ENCODE data around the gene PGAM2.

PGAM2 gene

DNA sequence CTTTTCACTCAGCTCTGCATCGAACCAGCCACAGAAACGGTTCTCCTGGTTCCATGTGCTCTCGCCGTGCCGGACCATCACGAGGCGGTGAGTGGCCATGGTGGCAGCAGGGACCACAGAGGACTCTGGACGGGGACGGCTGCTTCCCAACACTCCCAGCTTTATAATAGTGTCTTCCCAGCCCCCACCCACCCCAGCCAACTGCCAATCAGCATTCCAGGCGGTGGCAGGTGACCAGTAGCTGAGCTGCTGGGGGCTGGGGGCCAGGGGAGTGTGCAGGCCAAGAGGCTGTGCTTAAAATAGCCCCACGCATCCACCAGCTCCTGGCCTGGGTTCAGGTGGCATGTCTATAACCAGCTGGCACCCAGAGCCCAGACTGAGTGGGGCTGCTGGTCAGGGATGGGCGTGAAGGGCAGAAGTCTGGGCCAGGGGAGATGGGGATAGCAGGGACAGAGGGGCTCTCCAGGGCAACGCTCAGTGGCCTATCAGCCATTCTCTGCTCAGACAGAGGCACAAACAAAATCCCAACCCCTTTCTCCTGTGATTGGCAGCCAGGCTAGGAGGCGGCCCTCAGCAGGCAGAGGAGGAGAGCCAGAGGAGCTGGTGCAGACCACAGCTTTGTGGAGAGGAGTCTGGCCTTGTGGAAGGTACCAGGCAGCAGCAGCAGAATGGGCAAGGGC, at the start of gene PGAM2:
PGAM2 (minus strand) TSS at position 137 of the 680 bp plus-strand sequence; CDS start at position 99, 38 bp downstream.
- DNase-seq (ENCODE audit: low spot score), result no peak

DNA sequence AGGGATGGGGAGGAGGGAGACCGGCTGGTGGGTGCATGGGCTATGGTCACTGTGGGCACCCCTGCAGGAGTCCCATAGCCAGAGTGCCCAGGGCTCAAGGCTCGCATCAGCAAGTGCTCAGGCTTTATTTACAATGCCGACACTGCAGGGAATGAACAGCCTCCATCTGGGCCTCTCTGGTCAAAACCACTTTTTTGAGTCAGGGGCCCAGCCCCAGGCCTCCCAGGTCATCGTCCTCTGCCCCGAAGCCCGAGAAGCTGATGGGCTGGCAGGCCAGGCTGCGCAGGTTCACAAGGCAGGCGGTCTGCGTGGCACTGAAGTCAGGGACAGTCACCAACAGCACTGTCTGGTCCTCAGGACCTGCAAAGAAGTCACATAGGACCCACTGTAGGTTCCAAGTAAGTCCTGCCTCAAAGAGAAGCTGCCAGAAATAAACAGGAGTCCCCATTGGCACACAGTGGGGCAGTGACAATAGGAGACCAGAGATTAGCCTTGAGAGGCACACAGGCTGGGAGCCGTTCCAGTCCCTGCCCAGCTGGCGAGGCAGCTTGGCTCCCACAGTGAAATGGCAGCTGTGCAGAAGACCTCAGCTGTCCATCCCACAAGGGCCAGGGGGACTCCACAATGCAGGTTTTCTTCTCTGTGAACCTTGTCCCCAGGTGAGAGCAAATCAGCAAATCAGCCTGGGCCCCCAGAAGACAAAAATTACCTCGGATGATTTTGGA, 49.4 kb upstream of the PGAM2 start:
- DNase-seq (ENCODE audit: low spot score), result no peak

DNA sequence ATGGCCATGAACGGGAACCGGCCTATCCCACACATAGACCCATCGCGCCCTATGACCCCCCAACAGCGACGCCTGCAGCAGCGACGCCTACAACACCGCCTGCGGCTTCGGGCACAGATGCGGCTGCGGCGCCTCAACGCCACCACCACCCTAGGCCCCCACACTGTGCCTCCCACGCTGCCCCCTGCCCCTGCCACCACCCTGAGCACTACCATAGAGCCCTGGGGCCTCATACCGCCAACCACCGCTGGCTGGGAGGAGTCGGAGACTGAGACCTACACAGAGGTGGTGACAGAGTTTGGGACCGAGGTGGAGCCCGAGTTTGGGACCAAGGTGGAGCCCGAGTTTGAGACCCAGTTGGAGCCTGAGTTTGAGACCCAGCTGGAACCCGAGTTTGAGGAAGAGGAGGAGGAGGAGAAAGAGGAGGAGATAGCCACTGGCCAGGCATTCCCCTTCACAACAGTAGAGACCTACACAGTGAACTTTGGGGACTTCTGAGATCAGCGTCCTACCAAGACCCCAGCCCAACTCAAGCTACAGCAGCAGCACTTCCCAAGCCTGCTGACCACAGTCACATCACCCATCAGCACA, 48.5 kb upstream of the PGAM2 start:
- DNase-seq (ENCODE audit: low spot score), result no peak

DNA sequence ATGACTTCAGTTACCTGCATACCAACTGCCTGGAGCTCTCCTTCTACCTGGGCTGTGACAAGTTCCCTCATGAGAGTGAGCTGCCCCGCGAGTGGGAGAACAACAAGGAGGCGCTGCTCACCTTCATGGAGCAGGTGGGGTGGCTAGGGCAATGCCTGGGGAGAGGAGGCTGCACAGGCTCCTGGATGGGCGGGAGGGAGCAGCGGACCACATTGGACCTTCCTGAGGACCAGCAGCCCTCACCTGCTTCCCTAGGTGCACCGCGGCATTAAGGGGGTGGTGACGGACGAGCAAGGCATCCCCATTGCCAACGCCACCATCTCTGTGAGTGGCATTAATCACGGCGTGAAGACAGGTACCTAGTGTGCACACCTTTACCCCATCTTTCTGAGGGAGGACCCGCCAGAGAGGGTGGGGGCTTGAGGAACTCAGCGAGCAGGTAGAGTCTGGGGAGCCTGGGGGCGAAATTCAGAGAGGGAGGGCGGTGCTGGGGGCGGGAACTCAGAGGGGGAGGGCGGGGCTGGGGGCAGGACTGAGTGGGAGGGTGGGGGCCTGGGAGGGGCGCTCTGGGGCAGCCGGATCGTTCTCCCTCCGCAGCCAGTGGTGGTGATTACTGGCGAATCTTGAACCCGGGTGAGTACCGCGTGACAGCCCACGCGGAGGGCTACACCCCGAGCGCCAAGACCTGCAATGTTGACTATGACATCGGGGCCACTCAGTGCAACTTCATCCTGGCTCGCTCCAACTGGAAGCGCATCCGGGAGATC, 47.8 kb upstream of the PGAM2 start:
- no peak for DNase-seq (ENCODE audit: low spot score)

DNA sequence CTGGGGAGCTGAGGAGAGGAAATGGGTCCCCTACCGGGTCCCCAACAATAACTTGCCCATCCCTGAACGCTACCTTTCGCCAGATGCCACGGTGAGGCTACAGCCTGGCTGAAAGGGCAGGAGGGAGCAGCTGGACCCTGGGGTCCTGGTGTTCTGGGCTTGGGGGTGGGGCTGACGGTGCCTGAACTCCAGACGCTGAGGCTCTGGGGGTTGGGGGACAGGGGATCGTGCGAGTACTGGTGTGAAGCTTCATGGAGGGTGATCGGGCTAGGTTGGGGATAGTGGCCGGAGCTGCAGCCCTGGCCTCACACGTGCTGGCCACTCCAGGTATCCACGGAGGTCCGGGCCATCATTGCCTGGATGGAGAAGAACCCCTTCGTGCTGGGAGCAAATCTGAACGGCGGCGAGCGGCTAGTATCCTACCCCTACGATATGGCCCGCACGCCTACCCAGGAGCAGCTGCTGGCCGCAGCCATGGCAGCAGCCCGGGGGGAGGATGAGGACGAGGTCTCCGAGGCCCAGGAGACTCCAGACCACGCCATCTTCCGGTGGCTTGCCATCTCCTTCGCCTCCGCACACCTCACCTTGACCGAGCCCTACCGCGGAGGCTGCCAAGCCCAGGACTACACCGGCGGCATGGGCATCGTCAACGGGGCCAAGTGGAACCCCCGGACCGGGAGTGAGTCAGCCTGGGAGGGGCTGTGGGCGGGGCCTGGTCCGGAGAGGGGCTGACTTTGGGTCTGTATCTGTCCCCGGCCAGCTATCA, 47.0 kb upstream of the PGAM2 start:
- DNase-seq (ENCODE audit: low spot score), result no peak

DNA sequence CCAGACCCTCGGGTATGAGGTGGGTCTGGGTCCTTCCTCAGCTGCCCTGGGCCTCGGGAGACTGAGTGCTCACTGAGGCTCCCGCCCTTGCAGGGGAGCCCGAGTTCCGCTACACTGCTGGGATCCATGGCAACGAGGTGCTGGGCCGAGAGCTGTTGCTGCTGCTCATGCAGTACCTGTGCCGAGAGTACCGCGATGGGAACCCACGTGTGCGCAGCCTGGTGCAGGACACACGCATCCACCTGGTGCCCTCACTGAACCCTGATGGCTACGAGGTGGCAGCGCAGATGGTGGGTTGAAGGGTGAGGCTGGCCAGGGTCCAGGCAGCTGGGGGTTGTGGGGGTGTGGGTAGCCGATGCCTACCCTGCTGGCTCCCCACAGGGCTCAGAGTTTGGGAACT, 46.4 kb upstream of the PGAM2 start:
- DNase-seq (ENCODE audit: low spot score), result no peak

DNA sequence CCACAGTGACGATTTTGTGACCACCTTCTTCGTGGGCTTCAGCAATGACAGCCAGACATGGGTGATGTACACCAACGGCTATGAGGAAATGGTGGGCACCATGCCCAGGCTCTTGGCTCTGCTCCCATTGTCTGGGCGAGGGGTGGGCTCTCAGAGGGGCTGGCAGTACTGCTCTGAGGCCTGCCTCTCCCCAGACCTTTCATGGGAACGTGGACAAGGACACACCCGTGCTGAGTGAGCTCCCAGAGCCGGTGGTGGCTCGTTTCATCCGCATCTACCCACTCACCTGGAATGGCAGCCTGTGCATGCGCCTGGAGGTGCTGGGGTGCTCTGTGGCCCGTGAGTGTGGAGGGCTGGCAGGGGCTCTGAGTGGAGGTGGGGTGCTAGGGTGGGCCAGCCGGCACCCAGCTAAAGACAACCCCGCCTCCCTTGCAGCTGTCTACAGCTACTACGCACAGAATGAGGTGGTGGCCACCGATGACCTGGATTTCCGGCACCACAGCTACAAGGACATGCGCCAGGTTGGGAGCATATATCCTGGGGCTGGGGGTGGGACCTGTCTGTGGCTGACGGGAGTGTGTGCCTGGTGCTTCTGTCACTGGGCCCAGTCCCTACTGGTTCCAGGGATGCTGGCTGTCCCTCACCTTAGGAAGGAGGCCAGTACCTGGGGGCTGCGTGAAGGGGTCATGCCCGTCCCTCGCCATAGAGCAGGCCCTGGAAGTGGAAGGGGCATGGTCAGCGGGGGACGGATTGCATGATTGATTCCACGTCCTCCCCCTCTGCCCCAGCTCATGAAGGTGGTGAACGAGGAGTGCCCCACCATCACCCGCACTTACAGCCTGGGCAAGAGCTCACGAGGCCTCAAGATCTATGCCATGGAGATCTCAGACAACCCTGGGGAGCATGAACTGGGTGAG, 45.6 kb upstream of the PGAM2 start:
- DNase-seq (ENCODE audit: low spot score), result no peak

DNA sequence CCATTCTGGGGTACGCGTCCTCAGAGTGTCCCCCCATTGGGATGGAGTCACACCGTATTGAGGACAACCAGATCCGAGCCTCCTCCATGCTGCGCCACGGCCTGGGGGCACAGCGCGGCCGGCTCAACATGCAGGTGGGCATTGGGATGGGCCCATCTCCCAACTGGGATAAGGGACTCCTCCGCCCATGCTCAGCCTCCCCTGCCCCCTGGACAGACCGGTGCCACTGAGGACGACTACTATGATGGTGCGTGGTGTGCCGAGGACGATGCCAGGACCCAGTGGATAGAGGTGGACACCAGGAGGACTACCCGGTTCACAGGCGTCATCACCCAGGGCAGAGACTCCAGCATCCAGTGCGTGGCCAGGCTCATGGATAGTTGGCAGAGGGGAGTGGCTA, 44.6 kb upstream of the PGAM2 start:
- DNase-seq (ENCODE audit: low spot score), result no peak

DNA sequence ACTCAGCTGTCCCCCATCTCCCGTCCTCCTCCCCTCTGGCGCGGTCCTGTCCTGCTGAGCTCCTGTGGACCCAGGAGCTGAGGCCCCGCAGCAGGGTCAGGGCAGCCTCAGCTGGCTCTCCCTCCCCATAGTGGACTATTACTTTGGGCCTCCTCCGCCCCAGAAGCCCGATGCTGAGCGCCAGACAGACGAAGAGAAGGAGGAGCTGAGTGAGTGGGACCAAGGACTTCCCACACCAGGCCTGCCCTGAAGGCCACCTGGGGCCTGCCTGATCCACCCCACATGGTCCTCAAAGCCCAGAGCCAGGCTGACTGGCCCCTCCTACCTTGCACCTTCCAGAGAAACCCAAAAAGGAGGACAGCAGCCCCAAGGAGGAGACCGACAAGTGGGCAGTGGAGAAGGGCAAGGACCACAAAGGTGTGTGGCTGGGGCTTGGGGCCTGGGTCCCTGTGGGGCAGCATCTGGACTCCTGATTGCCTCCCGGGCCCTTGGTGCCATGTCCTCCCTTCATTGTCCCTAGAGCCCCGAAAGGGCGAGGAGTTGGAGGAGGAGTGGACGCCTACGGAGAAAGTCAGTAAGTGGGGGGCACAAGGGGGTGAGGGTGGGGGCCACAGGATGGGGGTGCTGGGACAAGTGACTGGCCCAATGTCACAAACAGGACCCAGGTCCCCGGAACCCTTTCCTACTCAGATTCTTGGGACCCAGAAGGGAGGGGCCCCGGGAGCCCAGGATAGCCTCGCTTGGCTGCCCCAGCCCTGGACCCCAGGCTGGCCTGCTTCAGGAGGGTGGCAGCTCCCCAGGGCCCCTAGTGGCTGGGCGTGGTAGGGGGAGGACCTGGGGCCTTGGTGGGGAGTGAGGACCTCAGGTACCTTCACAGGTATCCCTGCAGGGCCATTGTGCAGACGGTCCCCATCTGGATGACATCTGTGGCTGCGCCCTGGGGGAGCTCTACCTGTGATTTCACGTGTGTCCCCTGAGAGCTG, 43.7 kb upstream of the PGAM2 start:
- DNase-seq (ENCODE audit: low spot score), result no peak

DNA sequence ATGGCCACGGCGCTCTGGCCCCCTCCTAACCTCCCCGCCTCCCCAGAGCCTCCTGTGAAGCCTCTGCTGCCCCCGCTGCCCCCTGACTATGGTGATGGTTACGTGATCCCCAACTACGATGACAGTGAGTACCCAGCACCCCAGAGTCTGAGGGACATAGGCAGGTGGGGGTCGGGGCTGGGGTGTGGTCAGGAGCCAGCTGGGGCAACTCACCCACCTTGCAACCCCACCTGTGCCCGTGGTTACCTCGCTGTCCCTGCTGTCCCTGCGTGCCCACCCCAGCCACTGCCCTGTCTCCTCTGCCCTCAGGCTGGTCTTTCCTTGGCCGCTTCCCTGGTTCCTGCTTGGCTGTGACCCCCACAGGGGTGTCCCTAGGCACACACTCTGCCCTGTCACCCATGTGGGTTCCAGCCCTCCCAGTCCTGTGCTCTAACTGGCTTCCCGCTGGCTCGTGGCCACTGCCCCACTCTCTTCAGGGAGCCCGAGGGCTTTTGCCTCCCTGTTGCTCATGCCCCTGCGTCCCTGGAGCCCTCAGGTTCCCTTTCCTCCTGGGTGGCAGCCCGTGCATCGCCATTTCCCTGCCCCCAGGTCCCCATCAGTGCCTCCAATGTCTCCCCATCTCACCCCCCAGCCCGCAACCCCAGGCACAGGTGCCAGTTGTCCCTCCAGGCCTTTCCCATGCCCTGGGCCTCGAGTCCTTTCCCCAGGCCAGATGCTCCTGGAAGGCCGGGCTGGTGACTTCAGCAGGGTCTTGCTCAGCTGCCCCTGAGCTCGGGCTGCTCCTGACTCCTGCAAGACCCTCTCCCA, 42.8 kb upstream of the PGAM2 start:
- no peak for DNase-seq (ENCODE audit: low spot score)

DNA sequence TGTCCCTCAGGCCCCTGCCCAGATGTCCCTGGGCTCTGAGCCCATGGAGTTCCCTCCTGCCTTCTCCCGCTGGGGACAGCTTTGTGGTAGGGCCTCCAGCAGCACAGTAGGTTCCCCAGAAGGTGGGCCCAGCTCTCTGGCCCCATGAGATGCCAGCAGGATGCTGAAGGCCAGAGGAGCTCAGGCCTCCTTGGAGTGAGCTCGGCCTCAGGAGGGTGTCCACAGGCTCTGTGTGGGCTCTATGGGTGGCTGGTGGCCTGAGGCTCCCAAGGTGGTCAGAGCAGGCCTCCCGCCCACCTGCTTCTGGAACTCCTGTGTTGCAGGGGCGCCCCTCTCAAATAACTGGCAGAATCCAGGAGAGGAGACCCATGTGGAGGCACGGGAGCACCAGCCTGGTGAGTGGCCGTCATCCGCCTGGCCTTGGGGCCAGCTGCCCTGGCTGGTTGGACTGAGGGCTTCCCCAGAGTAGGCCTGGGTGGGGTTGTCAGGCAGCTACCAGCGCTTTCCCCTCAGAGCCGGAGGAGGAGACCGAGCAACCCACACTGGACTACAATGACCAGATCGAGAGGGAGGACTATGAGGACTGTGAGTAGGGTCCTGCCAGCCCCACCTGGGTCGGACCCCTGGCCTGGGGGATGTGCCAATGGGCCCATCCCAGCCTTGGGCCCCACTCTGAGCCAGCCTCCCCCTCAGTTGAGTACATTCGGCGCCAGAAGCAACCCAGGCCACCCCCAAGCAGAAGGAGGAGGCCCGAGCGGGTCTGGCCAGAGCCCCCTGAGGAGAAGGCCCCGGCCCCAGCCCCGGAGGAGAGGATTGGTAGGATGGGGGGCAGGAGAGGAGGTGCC, 42.0 kb upstream of the PGAM2 start:
- DNase-seq (ENCODE audit: low spot score), result no peak

DNA sequence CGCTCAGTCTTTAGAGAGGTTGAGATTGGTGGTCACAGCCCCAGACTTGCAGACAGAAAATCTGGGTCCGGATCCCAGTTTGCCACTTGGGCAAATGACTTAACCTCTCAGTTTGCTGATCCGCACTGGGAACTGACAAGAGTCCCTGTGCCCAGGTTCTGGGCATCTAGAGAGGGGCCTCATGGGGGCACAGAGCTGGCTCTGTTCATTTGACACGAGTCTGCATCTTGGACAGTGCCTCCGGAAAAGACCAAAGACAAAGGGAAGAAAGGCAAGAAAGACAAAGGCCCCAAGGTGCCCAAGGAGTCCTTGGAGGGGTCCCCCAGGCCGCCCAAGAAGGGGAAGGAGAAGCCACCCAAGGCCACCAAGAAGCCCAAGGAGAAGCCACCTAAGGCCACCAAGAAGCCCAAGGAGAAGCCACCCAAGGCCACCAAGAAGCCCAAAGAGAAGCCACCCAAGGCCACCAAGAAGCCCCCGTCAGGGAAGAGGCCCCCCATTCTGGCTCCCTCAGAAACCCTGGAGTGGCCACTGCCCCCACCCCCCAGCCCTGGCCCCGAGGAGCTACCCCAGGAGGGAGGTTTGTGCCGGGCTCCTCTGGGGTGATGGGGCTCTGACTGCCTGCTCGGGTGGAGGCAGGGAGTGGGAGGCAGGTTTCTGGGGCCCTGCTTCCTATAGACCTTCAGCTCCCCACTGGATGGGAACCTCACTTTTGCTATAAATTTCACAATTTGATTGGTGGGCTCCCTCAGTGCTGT, 41.1 kb upstream of the PGAM2 start:
- no peak for DNase-seq (ENCODE audit: low spot score)

DNA sequence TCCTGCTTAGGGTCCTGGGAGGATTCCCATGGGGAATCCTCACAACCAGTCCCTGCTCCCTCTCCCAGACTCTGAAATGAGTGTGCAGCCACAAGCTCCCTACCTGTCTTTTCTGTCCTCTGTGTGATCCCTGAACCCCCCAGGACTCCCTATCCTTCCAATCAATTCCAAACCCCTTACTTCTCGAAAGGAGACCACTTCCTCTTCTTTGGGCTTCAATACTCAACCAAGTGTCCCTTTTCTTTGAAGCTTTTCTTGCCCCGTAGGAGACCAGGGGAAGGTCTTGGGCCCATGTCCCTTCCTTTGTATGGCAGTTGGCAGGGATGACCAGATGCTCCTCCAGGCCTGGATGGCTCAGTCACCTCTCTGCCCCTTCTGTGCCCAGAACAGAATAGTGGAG, 40.5 kb upstream of the PGAM2 start:
- DNase-seq (ENCODE audit: low spot score), result no peak

DNA sequence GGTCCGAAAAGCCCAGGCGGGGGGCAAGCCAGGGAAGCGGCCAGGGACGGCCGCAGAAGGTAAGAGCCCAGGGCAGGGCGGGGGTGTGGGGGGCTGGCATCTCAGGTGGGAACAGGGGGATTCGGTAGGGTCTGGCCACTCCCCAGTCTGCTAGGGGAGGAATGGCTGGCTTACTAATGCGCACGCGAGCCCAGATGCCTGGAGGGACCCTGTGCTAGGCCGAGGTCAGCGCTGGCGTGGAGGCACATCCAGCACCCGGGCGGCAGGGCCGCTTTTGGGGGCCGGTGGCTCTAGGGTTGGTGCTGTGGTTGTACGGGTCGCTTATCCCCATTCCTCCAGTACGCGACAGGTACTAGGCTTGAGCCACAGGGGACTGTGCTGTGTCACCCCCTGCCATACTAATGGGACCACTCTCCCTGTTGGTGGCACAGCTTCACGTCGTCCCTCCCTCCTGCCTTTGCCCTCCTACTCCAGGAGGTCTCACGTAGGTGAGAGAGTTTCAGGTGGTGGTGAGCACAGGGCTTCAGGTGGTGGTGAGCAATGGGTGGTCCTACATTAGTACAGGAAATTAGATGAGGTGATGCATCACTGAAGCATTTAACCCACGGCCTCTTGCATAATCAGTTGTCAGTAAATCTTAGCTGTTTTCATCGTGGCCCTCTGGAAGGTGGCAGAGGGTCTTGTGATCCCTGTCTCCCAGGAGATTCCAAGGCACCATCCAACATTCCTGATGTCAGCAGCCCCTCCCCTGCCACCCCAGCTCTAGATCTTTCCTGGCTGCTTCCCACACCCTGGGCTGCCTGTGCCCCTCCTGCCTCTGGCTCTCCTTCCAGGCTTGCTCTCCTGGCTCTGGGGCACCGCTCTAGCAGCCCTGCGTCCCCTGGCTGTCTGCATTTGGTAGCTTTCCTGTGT, 39.7 kb upstream of the PGAM2 start:
- no peak for DNase-seq (ENCODE audit: low spot score)

DNA sequence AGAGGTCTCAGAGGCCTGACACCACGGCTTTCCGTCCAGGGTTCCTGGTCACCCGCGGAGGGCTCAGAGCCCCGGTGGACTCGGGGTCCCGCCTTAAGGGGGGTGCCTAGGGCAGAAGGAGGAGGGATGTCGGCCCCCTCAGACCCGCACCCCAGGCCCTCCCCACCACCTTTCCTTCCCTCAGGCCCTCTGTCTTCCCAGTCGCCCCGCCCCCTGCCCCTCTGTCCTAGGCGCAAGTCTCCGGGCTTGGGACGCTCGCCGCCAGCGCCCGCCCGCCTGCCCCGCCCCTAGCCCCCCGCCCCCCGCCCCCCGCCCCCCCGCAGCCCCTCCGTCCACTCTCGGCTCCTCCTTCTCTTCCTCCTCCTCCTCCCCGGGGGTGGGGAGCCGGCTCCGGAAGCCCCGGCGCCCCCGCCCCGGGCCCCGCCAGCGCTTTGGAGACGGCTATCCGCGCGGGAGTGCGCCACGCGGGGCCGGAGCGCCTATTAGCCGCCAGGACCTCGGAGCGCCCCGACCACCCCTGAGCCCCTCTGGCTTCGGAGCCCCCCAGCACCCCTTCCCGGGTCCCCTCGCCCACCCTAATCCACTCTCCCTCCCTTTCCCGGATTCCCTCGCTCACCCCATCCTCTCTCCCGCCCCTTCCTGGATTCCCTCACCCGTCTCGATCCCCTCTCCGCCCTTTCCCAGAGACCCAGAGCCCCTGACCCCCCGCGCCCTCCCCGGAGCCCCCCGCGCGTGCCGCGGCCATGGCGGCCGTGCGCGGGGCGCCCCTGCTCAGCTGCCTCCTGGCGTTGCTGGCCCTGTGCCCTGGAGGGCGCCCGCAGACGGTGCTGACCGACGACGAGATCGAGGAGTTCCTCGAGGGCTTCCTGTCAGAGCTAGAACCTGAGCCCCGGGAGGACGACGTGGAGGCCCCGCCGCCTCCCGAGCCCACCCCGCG, 38.8 kb upstream of the PGAM2 start, which contains the start of gene AEBP1:
AEBP1 (plus strand) TSS at position 423 of the 937 bp plus-strand sequence; CDS start at position 744, 321 bp downstream.
- DNase-seq (ENCODE audit: low spot score), result no peak

Data from HuH-7 (cell line).